GM12874 (cell line): ENCODE results near the gene HMGB4.
A peak's percentile ranks its signal among the peaks of the same experiment; 100 is the strongest.

ENCODE experiments used
- CTCF ChIP-seq: IDR thresholded peaks from 2 replicates; pipeline ENCODE4 v1.5.1; 2011; ENCODE audit warnings: low read depth, mild to moderate bottlenecking, control low read depth, low read length, moderate library complexity; ENCODE audit not compliant: insufficient read depth

Gene HMGB4

GRCh38 chr1:33875862-33876261, 12.0 kb downstream of the HMGB4 start:
- peak; percentile 34; the same call in 1 of the 2 replicates for TF ChIP-seq CTCF

GRCh38 chr1:33876970-33877650, 13.2 kb downstream of the HMGB4 start:
- TF ChIP-seq CTCF: no peak

GRCh38 chr1:33878392-33878791, 14.5 kb downstream of the HMGB4 start:
- no peak for TF ChIP-seq CTCF

- TF ChIP-seq CTCF: no peak
These were observed 16.4 kb downstream of the HMGB4 start for GRCh38 chr1:33880305-33880704.

- no peak for TF ChIP-seq CTCF
These were observed 22.6 kb downstream of the HMGB4 start for GRCh38 chr1:33886496-33886895.

GRCh38 chr1:33893147-33893830, 29.4 kb downstream of the HMGB4 start:
- no peak for TF ChIP-seq CTCF

GRCh38 chr1:33895396-33895795, 31.5 kb downstream of the HMGB4 start:
- TF ChIP-seq CTCF: no peak
